Activated T-cell treated with anti-CD3 and anti-CD28 coated beads for 24 hours (primary cell): ENCODE measurements around the gene LDHA.
"Not testable (repeated sequence)": the region's sequence is repeated elsewhere in the genome, so short reads cannot be mapped to it uniquely, and the experiment has no call there.

Source experiments
- DNase-seq: peaks from one replicate; pipeline ENCODE4 v3.0.0-alpha.2; 2020; ENCODE audit warnings: low read depth

Gene LDHA

GRCh38 chr11:18394928-18395734, 768 bp downstream of the LDHA start:
- DNase-seq: no peak

- peak; percentile 92 for DNase-seq
These were observed 1.6 kb downstream of the LDHA start for GRCh38 chr11:18395735-18396504.

GRCh38 chr11:18397921-18398320, 3.6 kb downstream of the LDHA start:
- DNase-seq: no peak

- not testable (repeated sequence) for DNase-seq
These were observed 6.7 kb downstream of the LDHA start for GRCh38 chr11:18401077-18401476.

GRCh38 chr11:18404062-18404461, 9.7 kb downstream of the LDHA start:
- DNase-seq: no peak

- DNase-seq: not testable (repeated sequence)
These were observed 13.0 kb downstream of the LDHA start for GRCh38 chr11:18407400-18407799.

- no peak for DNase-seq
These were observed 14.4 kb downstream of the LDHA start for GRCh38 chr11:18408558-18409291.

GRCh38 chr11:18416459-18416858, 22.1 kb downstream of the LDHA start:
- DNase-seq: no peak

GRCh38 chr11:18419040-18419439, 24.7 kb downstream of the LDHA start:
- no peak for DNase-seq

GRCh38 chr11:18420067-18420466, 25.7 kb downstream of the LDHA start:
- no peak for DNase-seq

GRCh38 chr11:18427240-18427639, 32.9 kb downstream of the LDHA start:
- DNase-seq: no peak

GRCh38 chr11:18429332-18429731, 35.0 kb downstream of the LDHA start:
- no peak for DNase-seq

GRCh38 chr11:18438691-18439090, 44.3 kb downstream of the LDHA start:
- DNase-seq: no peak

- no peak for DNase-seq
These were observed 54.9 kb downstream of the LDHA start for GRCh38 chr11:18449251-18449650.

GRCh38 chr11:18452927-18453326, 58.6 kb downstream of the LDHA start:
- DNase-seq: no peak

- DNase-seq: no peak
These were observed 61.5 kb downstream of the LDHA start, which contains the start of gene LDHAL6A for GRCh38 chr11:18455686-18456372. Gene LDHAL6A, plus strand, starts transcription at chr11:18455856. Its CDS starts 825 bp downstream, at chr11:18456681.

GRCh38 chr11:18457450-18457849, 63.1 kb downstream of the LDHA start:
- no peak for DNase-seq
